Epidermal melanocyte (primary cell): Measurements from ENCODE around the gene ACCS.
A peak's percentile ranks its signal among the peaks of the same experiment; 100 is the strongest.

ENCODE experiments used
- DNase-seq: peaks from one replicate; pipeline ENCODE4 v3.0.0; 2011; ENCODE audit warnings: low spot score; ENCODE audit not compliant: insufficient read length

ACCS gene

GRCh38 chr11:44065841-44066731 is at the start of gene ACCS:
ACCS (plus strand) TSS chr11:44066270; CDS start chr11:44067628, 1,358 bp downstream.
- DNase-seq = peak; percentile 79

- DNase-seq = no peak
Measured at GRCh38 chr11:44016546-44017442, 49.3 kb upstream of the ACCS start.

GRCh38 chr11:44017443-44018126 is 48.5 kb upstream of the ACCS start:
- DNase-seq = no peak

- no peak for DNase-seq
Measured at GRCh38 chr11:44018127-44018521, 47.9 kb upstream of the ACCS start.

GRCh38 chr11:44018829-44019228 is 47.2 kb upstream of the ACCS start:
- DNase-seq = no peak

GRCh38 chr11:44024977-44025376 is 41.1 kb upstream of the ACCS start:
- no peak for DNase-seq

- DNase-seq = no peak
Measured at GRCh38 chr11:44025727-44026126, 40.3 kb upstream of the ACCS start.

GRCh38 chr11:44028401-44028800 is 37.7 kb upstream of the ACCS start:
- no peak for DNase-seq

GRCh38 chr11:44028816-44029506 is 37.1 kb upstream of the ACCS start:
- no peak for DNase-seq

- DNase-seq = no peak
Measured at GRCh38 chr11:44029507-44029845, 36.6 kb upstream of the ACCS start.

GRCh38 chr11:44029977-44030911 is 35.8 kb upstream of the ACCS start:
- no peak for DNase-seq

- DNase-seq = no peak
Measured at GRCh38 chr11:44030996-44031395, 35.1 kb upstream of the ACCS start.

GRCh38 chr11:44031549-44031948 is 34.5 kb upstream of the ACCS start:
- no peak for DNase-seq

- no peak for DNase-seq
Measured at GRCh38 chr11:44032299-44033085, 33.6 kb upstream of the ACCS start.

GRCh38 chr11:44033411-44033850 is 32.6 kb upstream of the ACCS start:
- DNase-seq = no peak

- no peak for DNase-seq
Measured at GRCh38 chr11:44033856-44034255, 32.2 kb upstream of the ACCS start.

GRCh38 chr11:44034639-44035038 is 31.4 kb upstream of the ACCS start:
- DNase-seq = no peak

- DNase-seq = peak; percentile 50
Measured at GRCh38 chr11:44036811-44037657, 29.0 kb upstream of the ACCS start.
